Loucy (cell line): ENCODE results near the gene SF3B2.
"Not testable (repeated sequence)": the region's sequence is repeated elsewhere in the genome, so short reads cannot be mapped to it uniquely, and the experiment has no call there.

Experiments
- CTCF ChIP-seq: fragments of 200-600 bp; sonication (generic); conservative IDR thresholded peaks from 2 replicates; pipeline ENCODE4 v1.5.1; 2014; ENCODE audit warnings: mild to moderate bottlenecking, antibody characterized with exemption, low read length
- EZH2phosphoT487 ChIP-seq: fragments of 200-600 bp; IDR thresholded peaks from 2 replicates; pipeline ENCODE4 v1.6.1; 2018; ENCODE audit warnings: antibody characterized with exemption, mild to moderate bottlenecking, moderate library complexity, borderline replicate concordance

GRCh38 chr11:66092125-66092524 is 40.0 kb downstream of the SF3B2 start:
- TF ChIP-seq CTCF, EZH2phosphoT487: not testable (repeated sequence)
